Esophagus squamous epithelium (tissue), 5 donors: ENCODE results near the gene CFAP57. TPM values are rescaled to one million over a fixed set of nuclear protein-coding genes. Genes with fewer than 3 reads are reported as not detected.
"Not testable (repeated sequence)": the region's sequence is repeated elsewhere in the genome, so short reads cannot be mapped to it uniquely, and the experiment has no call there.

ENCODE experiments used
- DNase-seq: peaks from one replicate; lab custom pipeline; 2025; lab: John Stamatoyannopoulos, UW
- H3K27ac ChIP-seq, 4 donors: fragments of 200-600 bp; sonication (generic); one replicate each; pipeline ENCODE4 v1.5.1; 2016 to 2019; ENCODE audit warnings: mild to moderate bottlenecking in 1 of 4
- H3K27me3 ChIP-seq, 4 donors: fragments of 200-600 bp; sonication (generic); 1 replicate in 3 of 4; 2 replicates in 1 of 4; pipeline versions ENCODE4 v1.5.1 to v1.6.0; 2017 to 2021; ENCODE audit warnings: antibody characterized with exemption in 1 of 4
- H3K36me3 ChIP-seq, 3 donors: fragments of 200-600 bp; sonication (generic); one replicate each; pipeline ENCODE4 v1.5.1; 2016 to 2019
- H3K4me1 ChIP-seq, 3 donors: fragments of 200-600 bp; sonication (generic); one replicate each; pipeline ENCODE4 v1.5.1; 2017 to 2019
- H3K4me3 ChIP-seq, 4 donors: fragments of 200-600 bp; sonication (generic); 1 replicate in 3 of 4; 2 replicates in 1 of 4; pipeline ENCODE4 v1.5.1; 2016 to 2019; ENCODE audit warnings: mild to moderate bottlenecking in 2 of 4, moderate library complexity in 1 of 4
- H3K9me3 ChIP-seq, 3 donors: fragments of 200-600 bp; sonication (generic); one replicate each; pipeline ENCODE4 v1.5.1; 2016 to 2019
- CTCF ChIP-seq, 6 experiments: fragments of 450-650 bp in 4 of 6; fragments of 200-600 bp in 2 of 6; sonication (generic) in 2 of 6; IDR thresholded peaks; one replicate each; pipeline ENCODE4 v1.5.1; 2016 to 2019; ENCODE audit warnings: antibody characterized with exemption in 6 of 6, mild to moderate bottlenecking in 4 of 6, moderate library complexity in 4 of 6
- POLR2A ChIP-seq, 4 donors: fragments of 450-650 bp; IDR thresholded peaks; one replicate each; pipeline ENCODE4 v1.6.1; 2017; ENCODE audit warnings: antibody characterized with exemption in 4 of 4, mild to moderate bottlenecking in 4 of 4, moderate library complexity in 3 of 4
- WGBS, 2 donors: methylation state at CpG; one replicate each; pipeline ENCODE4 v1.1.5; 2018; 5-methylcytosine and 5-hydroxymethylcytosine counted together
- intact Hi-C: fragments of 100-400 bp; cut with DNase I; formaldehyde crosslinking; loops from one replicate; pipeline ENCODE4 v1.15.0; 2022
- total RNA-seq, 4 donors: library from RNA; depleted of rRNA; stranded (reverse); fragments of >200 nt; gene quantifications; one replicate each; pipeline ENCODE4 v1.1.0, GENCODE V29; 2016
- donor health status: DM: yes; HTN: yes; CAD: no.

The CFAP57 gene
- total RNA-seq, 4 donors from 2014 or later: not detected

- TF ChIP-seq CTCF (IDR thresholded peaks at IDR 0.05) (no peak), POLR2A (IDR thresholded peaks at IDR 0.05) (no peak)
Observed at GRCh38 chr1:43134640-43135039, 37.5 kb upstream of the CFAP57 start.

GRCh38 chr1:43135857-43136781 is 36.0 kb upstream of the CFAP57 start:
- no peak for DNase-seq
- WGBS, 2 donors: 63 to 72% methylated on average over 9 of the region's 9 CpGs
- H3K36me3 ChIP-seq: no peaks in the 10 kb centered on the region
- intact Hi-C loops: no loop called here
- H3K9me3 ChIP-seq: peaks cover 0 to 5% (median 0%) of the 10 kb centered on the region in 3 donors
- H3K27ac ChIP-seq: peak overlapping the region in 3 of 4 donors; percentile 35 to 61 (median 49)
- no peak overlapping the region for H3K4me3 ChIP-seq
- H3K27me3 ChIP-seq: peaks cover 0 to 6% (median 0%) of the 10 kb centered on the region in 4 donors
- peaks cover 0 to 25% (median 0%) of the 10 kb centered on the region in 3 donors for H3K4me1 ChIP-seq
- TF ChIP-seq POLR2A (IDR thresholded peaks at IDR 0.05): no peak
- TF ChIP-seq CTCF (IDR thresholded peaks at IDR 0.05): no peak

More at GRCh38 chr1:43134640-43135039, 37.5 kb upstream of the CFAP57 start:
- H3K9me3 ChIP-seq: no peaks in the 10 kb centered on the region
- H3K27me3 ChIP-seq: peaks cover 0 to 15% (median 0%) of the 10 kb centered on the region in 4 donors
- DNase-seq: no peak
- no peak overlapping the region for H3K4me3 ChIP-seq
- H3K36me3 ChIP-seq: peaks cover 0 to 5% (median 0%) of the 10 kb centered on the region in 3 donors
- H3K27ac ChIP-seq: no peak overlapping the region
- intact Hi-C loops: no loop called here
- H3K4me1 ChIP-seq: peaks cover 0 to 25% (median 0%) of the 10 kb centered on the region in 3 donors

- WGBS, 2 donors: 83 to 85% methylated on average over 5 to 7 of the region's 7 CpGs
- intact Hi-C loops: no loop called here
- peaks cover 0 to 5% (median 0%) of the 10 kb centered on the region in 3 donors for H3K9me3 ChIP-seq
Observed at GRCh38 chr1:43137445-43138052, 34.6 kb upstream of the CFAP57 start.

GRCh38 chr1:43139295-43139694 is 32.8 kb upstream of the CFAP57 start:
- WGBS, 2 donors: 88 to 92% methylated on average over 8 of the region's 8 CpGs
- H3K36me3 ChIP-seq, intact Hi-C loops, H3K9me3 ChIP-seq, H3K4me3 ChIP-seq, H3K27ac ChIP-seq, DNase-seq: not testable (repeated sequence)
- Histone ChIP-seq H3K27me3 (peaks cover 0 to 10% (median 0%) of the 10 kb centered on the region in 4 donors), H3K4me1 (peaks cover 0 to 21% (median 0%) of the 10 kb centered on the region in 3 donors)

More at GRCh38 chr1:43137445-43138052, 34.6 kb upstream of the CFAP57 start:
- no peaks in the 10 kb centered on the region for H3K36me3 ChIP-seq
- peaks cover 0 to 3% (median 0%) of the 10 kb centered on the region in 4 donors for H3K27me3 ChIP-seq
- TF ChIP-seq CTCF (IDR thresholded peaks at IDR 0.05) (no peak), POLR2A (IDR thresholded peaks at IDR 0.05) (no peak)
- no peak overlapping the region for H3K27ac ChIP-seq
- H3K4me3 ChIP-seq: no peak overlapping the region
- DNase-seq: no peak
- peaks cover 0 to 25% (median 0%) of the 10 kb centered on the region in 3 donors for H3K4me1 ChIP-seq

GRCh38 chr1:43140010-43140409 is 32.1 kb upstream of the CFAP57 start:
- Histone ChIP-seq H3K9me3 (peaks cover 0 to 5% (median 0%) of the 10 kb centered on the region in 3 donors), H3K27ac (no peak overlapping the region), H3K4me3 (no peak overlapping the region), H3K36me3 (no peaks in the 10 kb centered on the region), H3K27me3 (peaks cover 0 to 17% (median 0%) of the 10 kb centered on the region in 4 donors), H3K4me1 (peaks cover 0 to 18% (median 0%) of the 10 kb centered on the region in 3 donors)
- TF ChIP-seq POLR2A (IDR thresholded peaks at IDR 0.05) (no peak), CTCF (IDR thresholded peaks at IDR 0.05) (no peak)
- no peak for DNase-seq
- intact Hi-C loops: no loop called here
